T-cell (primary cell): Measurements from ENCODE around the gene ISL1. TPM values are rescaled to one million over a fixed set of nuclear protein-coding genes. Genes with fewer than 3 reads are reported as not detected.

ENCODE experiments used
- ATAC-seq, 4 experiments: fragments of 200-7000 bp in 3 of 4; fragments of 150-1000 bp in 1 of 4; cut with Tn5 transposase; replicated peaks in 1 of 4; 1 replicate in 3 of 4; 2 replicates in 1 of 4; pipeline ENCODE4 v1.10.0; 2021; ENCODE audit warnings: moderate library complexity in 3 of 4, mild to moderate bottlenecking in 2 of 4, moderate number of reproducible peaks in 1 of 4
- CTCF ChIA-PET, 2 donors: fragments of 300-600 bp; sonication (Branson Sonifier 250); formaldehyde crosslinking; loops; one replicate each; lab custom pipeline; 2022; ENCODE audit warnings: antibody characterized with exemption in 2 of 2; lab: Charles Lee
- POLR2A ChIA-PET, 2 donors: fragments of 300-600 bp; sonication (Branson Sonifier 250); formaldehyde crosslinking; loops; one replicate each; lab custom pipeline; 2022; ENCODE audit warnings: antibody characterized with exemption in 2 of 2; lab: Charles Lee
- DNase-seq, 35 experiments: peaks; one replicate each; pipeline versions ENCODE4 v3.0.0 to v3.0.0-alpha.2; 2013 to 2023
- H3K27ac ChIP-seq: one replicate; pipeline ENCODE4 v1.5.1; 2013; ENCODE audit warnings: low read length
- H3K27me3 ChIP-seq, 2 experiments: replicated peaks in 1 of 2; 1 replicate in 1 of 2; 2 replicates in 1 of 2; pipeline versions ENCODE4 v1.6.1 to v1.7.0; 2013; ENCODE audit warnings: low read length in 1 of 2, mixed read lengths in 1 of 2; ENCODE audit not compliant: control insufficient read depth in 2 of 2, insufficient read depth in 2 of 2; ENCODE audit errors: extremely low read depth in 1 of 2
- H3K36me3 ChIP-seq, 2 donors: 1 replicate in 1 of 2; 2 replicates in 1 of 2; pipeline versions ENCODE4 v1.6.1 to v1.7.0; 2013; ENCODE audit warnings: low read length in 1 of 2; ENCODE audit not compliant: control insufficient read depth in 2 of 2, insufficient read depth in 1 of 2; ENCODE audit errors: extremely low read depth in 1 of 2
- H3K4me1 ChIP-seq, 2 experiments: 1 replicate in 1 of 2; 2 replicates in 1 of 2; pipeline versions ENCODE4 v1.6.1 to v1.7.0; 2013; ENCODE audit warnings: low read length in 2 of 2, mixed read lengths in 1 of 2; ENCODE audit not compliant: insufficient read depth in 2 of 2, control insufficient read depth in 1 of 2; ENCODE audit errors: extremely low read depth in 1 of 2
- H3K4me3 ChIP-seq, 2 donors: 1 replicate in 1 of 2; 2 replicates in 1 of 2; pipeline versions ENCODE4 v1.5.1 to v1.7.0; 2013; ENCODE audit warnings: mild to moderate bottlenecking in 2 of 2, low read length in 1 of 2, moderate library complexity in 1 of 2; ENCODE audit not compliant: control insufficient read depth in 1 of 2; ENCODE audit errors: extremely low read depth in 1 of 2
- H3K9me3 ChIP-seq: 2 replicates; pipeline ENCODE4 v1.7.0; 2013
- H3K27ac Mint-ChIP-seq, 2 donors: one replicate each; pipeline ENCODE4 v1.8.0; 2020 to 2021; ENCODE audit warnings: mild to moderate bottlenecking in 2 of 2, mixed read lengths in 2 of 2
- H3K27me3 Mint-ChIP-seq, 2 donors: one replicate each; pipeline ENCODE4 v1.8.0; 2021 to 2022; ENCODE audit warnings: mixed read lengths in 2 of 2
- H3K36me3 Mint-ChIP-seq: one replicate; pipeline ENCODE4 v1.8.0; 2021; ENCODE audit warnings: mixed read lengths
- H3K4me1 Mint-ChIP-seq, 3 donors: one replicate each; pipeline ENCODE4 v1.8.0; 2020 to 2022; ENCODE audit warnings: mixed read lengths in 3 of 3, mild to moderate bottlenecking in 1 of 3
- H3K4me3 Mint-ChIP-seq, 3 donors: one replicate each; pipeline ENCODE4 v1.8.0; 2020 to 2022; ENCODE audit warnings: mild to moderate bottlenecking in 3 of 3, mixed read lengths in 3 of 3, moderate library complexity in 3 of 3
- H3K9me3 Mint-ChIP-seq, 3 donors: one replicate each; pipeline ENCODE4 v1.8.0; 2020 to 2022; ENCODE audit warnings: mixed read lengths in 3 of 3
- WGBS: methylation state at CpG from one replicate; pipeline ENCODE4 v1.1.5; 2013; ENCODE audit warnings: missing lambda C conversion rate; ENCODE audit not compliant: insufficient coverage; 5-methylcytosine and 5-hydroxymethylcytosine counted together
- total RNA-seq, 35 experiments: library from RNA in 6 of 35; stranded (reverse) in 6 of 35; fragments of 120-200 nt in 1 of 35; gene quantifications; one replicate each; pipeline versions ENCODE4 v1.2.1 to v1.2.4 and lab custom pipeline; 2013 to 2026

The ISL1 gene
- total RNA-seq, 5 donors from 2014 or later (not counting 1 experiment from before 2014, with no cell fraction given), result not detected

- Histone ChIP-seq H3K9me3 (no peaks in the 10 kb centered on the region), H3K27me3 (peaks cover 25 to 45% of the 10 kb centered on the region in 2 experiments), H3K4me1 (no peaks in the 10 kb centered on the region), H3K4me3 (no peak overlapping the region), H3K27ac (no peak overlapping the region), H3K36me3 (no peaks in the 10 kb centered on the region)
- ChIA-PET POLR2A (no interaction called here), CTCF (no interaction called here)
- no peaks in the 10 kb centered on the region for H3K4me1 Mint-ChIP-seq
- ATAC-seq (no peak), DNase-seq (no peak)
- no peaks in the 10 kb centered on the region for H3K36me3 Mint-ChIP-seq
- WGBS, result 54% methylated on average over 4 of the region's 5 CpGs
- peaks cover 2 to 8% (median 3%) of the 10 kb centered on the region in 3 donors for H3K9me3 Mint-ChIP-seq
- no peak overlapping the region for H3K27ac Mint-ChIP-seq
- H3K27me3 Mint-ChIP-seq, result peaks cover 53 to 63% of the 10 kb centered on the region in 2 donors
- no peak overlapping the region for H3K4me3 Mint-ChIP-seq
These were observed 7.9 kb downstream of the ISL1 start for GRCh38 chr5:51391175-51391574.

GRCh38 chr5:51392689-51393199, 9.5 kb downstream of the ISL1 start:
- H3K27ac Mint-ChIP-seq, result no peak overlapping the region
- Histone ChIP-seq H3K27ac (no peak overlapping the region), H3K4me3 (no peak overlapping the region), H3K4me1 (no peaks in the 10 kb centered on the region), H3K27me3 (peaks cover 22 to 36% of the 10 kb centered on the region in 2 experiments), H3K36me3 (no peaks in the 10 kb centered on the region), H3K9me3 (no peaks in the 10 kb centered on the region)
- H3K27me3 Mint-ChIP-seq, result peaks cover 57 to 58% of the 10 kb centered on the region in 2 donors
- H3K4me3 Mint-ChIP-seq, result no peak overlapping the region
- no peaks in the 10 kb centered on the region for H3K4me1 Mint-ChIP-seq
- no peak for ATAC-seq
- H3K36me3 Mint-ChIP-seq, result no peaks in the 10 kb centered on the region
- no peak for DNase-seq
- ChIA-PET POLR2A (no interaction called here), CTCF (no interaction called here)
- H3K9me3 Mint-ChIP-seq, result peaks cover 2 to 10% (median 4%) of the 10 kb centered on the region in 3 donors
- 44% methylated on average over 1 of the region's 3 CpGs for WGBS

GRCh38 chr5:51394609-51395008, 11.4 kb downstream of the ISL1 start:
- H3K36me3 Mint-ChIP-seq, result no peaks in the 10 kb centered on the region
- CTCF ChIA-PET, result no interaction called here

GRCh38 chr5:51395245-51395644, 12.0 kb downstream of the ISL1 start:
- no peak for ATAC-seq
- H3K9me3 ChIP-seq, result no peaks in the 10 kb centered on the region
- no peak overlapping the region for H3K4me3 Mint-ChIP-seq
- peaks cover 61 to 68% of the 10 kb centered on the region in 2 donors for H3K27me3 Mint-ChIP-seq
- no peaks in the 10 kb centered on the region for H3K4me1 ChIP-seq
- H3K27ac ChIP-seq, result no peak overlapping the region
- no peak overlapping the region for H3K4me3 ChIP-seq
- 33% methylated on average over 2 of the region's 6 CpGs for WGBS
- H3K36me3 ChIP-seq, result no peaks in the 10 kb centered on the region
- peaks cover 2 to 10% (median 4%) of the 10 kb centered on the region in 3 donors for H3K9me3 Mint-ChIP-seq
- DNase-seq, result no peak
- ChIA-PET POLR2A (no interaction called here), CTCF (no interaction called here)
- no peak overlapping the region for H3K27ac Mint-ChIP-seq
- H3K27me3 ChIP-seq, result peaks cover 27 to 34% of the 10 kb centered on the region in 2 experiments
- no peaks in the 10 kb centered on the region for H3K36me3 Mint-ChIP-seq
- no peaks in the 10 kb centered on the region for H3K4me1 Mint-ChIP-seq

More at GRCh38 chr5:51394609-51395008, 11.4 kb downstream of the ISL1 start:
- POLR2A ChIA-PET, result no interaction called here
- H3K4me1 ChIP-seq, result no peaks in the 10 kb centered on the region
- Mint-ChIP-seq H3K9me3 (peaks cover 2 to 10% (median 4%) of the 10 kb centered on the region in 3 donors), H3K4me3 (no peak overlapping the region), H3K4me1 (no peaks in the 10 kb centered on the region), H3K27ac (no peak overlapping the region), H3K27me3 (peaks cover 58 to 61% of the 10 kb centered on the region in 2 donors)
- no peak overlapping the region for H3K27ac ChIP-seq
- H3K9me3 ChIP-seq, result no peaks in the 10 kb centered on the region
- H3K36me3 ChIP-seq, result no peaks in the 10 kb centered on the region
- ATAC-seq, result no peak
- peaks cover 25 to 35% of the 10 kb centered on the region in 2 experiments for H3K27me3 ChIP-seq
- H3K4me3 ChIP-seq, result no peak overlapping the region
- no CpG with 5 or more reads among the region's 2 CpGs for WGBS
- DNase-seq, result no peak

- ChIA-PET CTCF (no interaction called here), POLR2A (no interaction called here)
- ATAC-seq, result no peak
These were observed 12.6 kb downstream of the ISL1 start for GRCh38 chr5:51395666-51396356.

GRCh38 chr5:51396797-51397196, 13.5 kb downstream of the ISL1 start:
- Histone ChIP-seq H3K4me3 (no peak overlapping the region), H3K36me3 (no peaks in the 10 kb centered on the region), H3K27ac (no peak overlapping the region), H3K27me3 (peaks cover 22 to 25% of the 10 kb centered on the region in 2 experiments), H3K9me3 (no peaks in the 10 kb centered on the region), H3K4me1 (no peaks in the 10 kb centered on the region)
- Mint-ChIP-seq H3K36me3 (no peaks in the 10 kb centered on the region), H3K4me1 (no peaks in the 10 kb centered on the region), H3K9me3 (peaks cover 2 to 10% (median 4%) of the 10 kb centered on the region in 3 donors), H3K27me3 (peaks cover 53 to 62% of the 10 kb centered on the region in 2 donors), H3K4me3 (no peak overlapping the region), H3K27ac (no peak overlapping the region)
- WGBS, result 60% methylated on average over 1 of the region's 4 CpGs
- ChIA-PET POLR2A (no interaction called here), CTCF (no interaction called here)
- no peak for DNase-seq
- ATAC-seq, result no peak

More at GRCh38 chr5:51395666-51396356, 12.6 kb downstream of the ISL1 start:
- Histone ChIP-seq H3K4me3 (no peak overlapping the region), H3K36me3 (no peaks in the 10 kb centered on the region), H3K27me3 (peaks cover 27 to 29% of the 10 kb centered on the region in 2 experiments), H3K27ac (no peak overlapping the region), H3K4me1 (no peaks in the 10 kb centered on the region), H3K9me3 (no peaks in the 10 kb centered on the region)
- Mint-ChIP-seq H3K9me3 (peaks cover 2 to 10% (median 4%) of the 10 kb centered on the region in 3 donors), H3K4me1 (no peaks in the 10 kb centered on the region), H3K27me3 (peaks cover 59 to 67% of the 10 kb centered on the region in 2 donors), H3K4me3 (no peak overlapping the region), H3K27ac (no peak overlapping the region), H3K36me3 (no peaks in the 10 kb centered on the region)
- DNase-seq, result no peak
- 10% methylated on average over 3 of the region's 10 CpGs for WGBS
